Choroid plexus epithelial cell (primary cell): ENCODE data around the gene GSC2.

Source experiments
- DNase-seq: peaks from one replicate; pipeline ENCODE4 v3.0.0-alpha.2; 2010; ENCODE audit warnings: low read depth
- H3K4me3 ChIP-seq: 2 replicates; pipeline ENCODE4 v1.5.1; 2011; ENCODE audit warnings: low read depth, mild to moderate bottlenecking, control low read depth, low read length, moderate library complexity
- TF ChIP-seq, protein P1 (sequence below): conservative IDR thresholded peaks from 2 replicates; pipeline ENCODE4 v1.5.1; 2011; ENCODE audit warnings: low read depth, mild to moderate bottlenecking, control low read depth, inconsistent platforms, low read length, moderate library complexity

The GSC2 gene

GRCh38 chr22:19111584-19111983, 38.5 kb downstream of the GSC2 start:
- TF ChIP-seq, protein P1, sequence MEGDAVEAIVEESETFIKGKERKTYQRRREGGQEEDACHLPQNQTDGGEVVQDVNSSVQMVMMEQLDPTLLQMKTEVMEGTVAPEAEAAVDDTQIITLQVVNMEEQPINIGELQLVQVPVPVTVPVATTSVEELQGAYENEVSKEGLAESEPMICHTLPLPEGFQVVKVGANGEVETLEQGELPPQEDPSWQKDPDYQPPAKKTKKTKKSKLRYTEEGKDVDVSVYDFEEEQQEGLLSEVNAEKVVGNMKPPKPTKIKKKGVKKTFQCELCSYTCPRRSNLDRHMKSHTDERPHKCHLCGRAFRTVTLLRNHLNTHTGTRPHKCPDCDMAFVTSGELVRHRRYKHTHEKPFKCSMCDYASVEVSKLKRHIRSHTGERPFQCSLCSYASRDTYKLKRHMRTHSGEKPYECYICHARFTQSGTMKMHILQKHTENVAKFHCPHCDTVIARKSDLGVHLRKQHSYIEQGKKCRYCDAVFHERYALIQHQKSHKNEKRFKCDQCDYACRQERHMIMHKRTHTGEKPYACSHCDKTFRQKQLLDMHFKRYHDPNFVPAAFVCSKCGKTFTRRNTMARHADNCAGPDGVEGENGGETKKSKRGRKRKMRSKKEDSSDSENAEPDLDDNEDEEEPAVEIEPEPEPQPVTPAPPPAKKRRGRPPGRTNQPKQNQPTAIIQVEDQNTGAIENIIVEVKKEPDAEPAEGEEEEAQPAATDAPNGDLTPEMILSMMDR, result no peak
- H3K4me3 ChIP-seq, result no peak overlapping the region
- no peak for DNase-seq

DNA sequence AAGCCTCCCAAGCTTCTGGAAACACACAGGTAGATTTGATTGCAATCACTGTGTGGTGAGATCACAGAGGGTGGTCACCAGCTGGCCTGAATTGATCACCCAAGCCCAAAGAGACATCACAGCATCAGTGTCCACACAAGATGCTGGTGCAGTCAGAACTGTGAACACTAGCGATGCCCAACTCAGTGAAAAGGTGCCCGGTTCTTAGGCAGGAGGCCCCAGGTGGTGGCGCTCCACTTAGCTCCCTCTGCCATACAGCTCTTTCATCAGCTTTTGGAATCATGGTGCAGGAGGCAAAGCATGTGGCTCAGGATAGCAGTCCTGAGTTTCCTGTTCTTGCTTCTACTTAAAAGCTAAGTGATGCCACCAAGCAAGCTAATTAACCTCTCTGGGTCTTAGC, 39.0 kb downstream of the GSC2 start:
- H3K4me3 ChIP-seq, result no peak overlapping the region
- TF ChIP-seq, protein P1, result no peak
- no peak for DNase-seq

DNA sequence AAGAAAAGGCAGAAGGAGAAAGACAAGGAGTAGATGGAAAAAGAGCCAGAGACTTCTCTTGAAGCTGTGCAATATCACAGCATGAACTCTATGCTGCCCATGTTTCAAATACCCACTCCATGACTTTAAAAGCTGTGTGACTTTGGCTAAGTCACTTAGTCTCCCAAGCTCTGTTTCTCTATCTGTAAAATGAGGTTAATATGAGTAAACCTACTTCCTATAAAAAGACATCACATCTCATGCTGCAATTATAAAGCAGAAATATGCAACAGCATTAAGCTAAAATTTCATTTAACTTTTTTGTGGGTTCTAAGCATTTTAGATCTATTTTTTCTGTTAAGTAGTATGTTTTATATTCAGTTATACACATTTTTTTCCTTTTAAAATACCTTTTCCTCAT, 39.4 kb downstream of the GSC2 start:
- DNase-seq, result no peak
- TF ChIP-seq, protein P1, result no peak
- no peak overlapping the region for H3K4me3 ChIP-seq

DNA sequence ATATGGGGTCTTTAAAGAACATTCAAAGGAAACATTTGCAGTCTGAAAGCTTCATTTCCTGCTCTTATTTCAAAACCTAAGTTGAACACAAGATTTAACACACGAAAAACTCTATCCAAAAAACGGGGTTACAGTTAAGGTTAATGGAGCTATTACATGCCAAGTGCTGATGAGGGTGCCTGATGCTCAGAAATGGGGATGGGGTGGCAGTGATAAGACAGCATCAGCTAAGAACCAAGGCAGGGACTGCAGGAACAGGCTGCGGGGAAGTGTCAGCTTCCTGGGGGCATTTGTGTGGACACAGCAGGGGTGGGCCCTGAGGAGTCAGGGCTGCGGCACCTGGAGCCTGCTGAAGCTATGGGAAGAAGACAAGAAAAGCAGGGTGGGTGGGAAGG, 40.0 kb downstream of the GSC2 start:
- TF ChIP-seq, protein P1, result no peak
- DNase-seq, result no peak
- H3K4me3 ChIP-seq, result no peak overlapping the region

GRCh38 chr22:19109198-19110063, 40.7 kb downstream of the GSC2 start:
- TF ChIP-seq, protein P1, result no peak
- H3K4me3 ChIP-seq, result no peak overlapping the region
- peak; percentile 91 for DNase-seq

DNA sequence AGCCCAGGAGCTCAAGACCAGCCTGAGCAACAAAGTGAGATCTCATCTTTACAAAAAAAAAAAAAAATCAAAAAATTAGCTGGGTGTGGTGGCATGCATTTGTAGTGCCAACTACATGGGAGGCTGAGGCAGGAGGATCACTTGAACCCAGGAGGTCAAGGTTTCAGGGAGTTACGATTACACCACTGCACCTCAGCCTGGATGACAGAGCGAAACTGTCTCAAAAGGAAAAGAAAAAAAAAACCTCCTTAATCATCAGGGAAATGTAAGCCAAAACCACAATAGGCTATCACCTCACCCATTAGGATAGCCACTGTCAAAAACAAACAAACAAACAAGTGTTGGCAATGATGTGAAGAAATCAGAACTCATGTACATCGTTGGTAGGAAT, 41.3 kb downstream of the GSC2 start:
- no peak overlapping the region for H3K4me3 ChIP-seq
- TF ChIP-seq, protein P1, result no peak
- DNase-seq, result no peak

DNA sequence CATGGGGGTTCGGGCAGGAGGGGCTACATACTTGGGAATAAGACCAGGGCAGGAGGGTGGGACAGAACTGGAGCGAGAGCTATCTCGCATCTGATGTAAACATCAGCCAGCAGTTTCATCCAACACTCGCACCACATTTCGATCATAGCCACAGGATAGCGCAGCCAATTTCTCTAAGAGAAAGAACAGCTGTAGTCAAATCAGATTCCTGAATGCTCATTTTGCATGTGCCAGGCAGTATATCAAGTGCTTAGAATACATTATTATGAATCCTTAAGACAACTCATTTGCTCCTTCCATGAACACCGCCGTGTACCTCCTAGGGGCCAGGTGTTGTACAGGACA, 42.4 kb downstream of the GSC2 start:
- TF ChIP-seq, protein P1, result no peak

More for the DNA sequence above, 42.4 kb downstream of the GSC2 start:
- no peak overlapping the region for H3K4me3 ChIP-seq
- DNase-seq, result no peak
